NOMO-1 treated with DMSO at 0.1 percent for 48 hours (cell line): Measurements from ENCODE around the gene TEX9.

ENCODE experiments used
- DNase-seq: peaks from one replicate; lab custom pipeline; 2025; ENCODE audit not compliant: unreplicated experiment; lab: John Stamatoyannopoulos, UW

The TEX9 gene

GRCh38 chr15:56442354-56442753 lies 77.1 kb downstream of the TEX9 start:
- no peak for DNase-seq

GRCh38 chr15:56445746-56446145 lies 80.5 kb downstream of the TEX9 start:
- DNase-seq = no peak

GRCh38 chr15:56454836-56455235 lies 89.6 kb downstream of the TEX9 start:
- DNase-seq = no peak

GRCh38 chr15:56456229-56456628 lies 91.0 kb downstream of the TEX9 start:
- no peak for DNase-seq

GRCh38 chr15:56459096-56459495 lies 93.9 kb downstream of the TEX9 start:
- no peak for DNase-seq

GRCh38 chr15:56460071-56460470 lies 94.8 kb downstream of the TEX9 start:
- no peak for DNase-seq

GRCh38 chr15:56460947-56461346 lies 95.7 kb downstream of the TEX9 start:
- no peak for DNase-seq

GRCh38 chr15:56464893-56465520 lies 99.8 kb downstream of the TEX9 start, which contains the start of gene MNS1:
MNS1 (minus strand) TSS chr15:56465137; CDS start chr15:56464972, 165 bp downstream.
- DNase-seq = peak; percentile 97

GRCh38 chr15:56467616-56468015 lies 102.4 kb downstream of the TEX9 start:
- DNase-seq = no peak

GRCh38 chr15:56468401-56468800 lies 103.2 kb downstream of the TEX9 start:
- peak; percentile 62 for DNase-seq

GRCh38 chr15:56469483-56469882 lies 104.3 kb downstream of the TEX9 start:
- no peak for DNase-seq

GRCh38 chr15:56471440-56472069 lies 106.3 kb downstream of the TEX9 start:
- DNase-seq = peak; percentile 5

- no peak for DNase-seq
Observed at GRCh38 chr15:56472278-56472677, 107.1 kb downstream of the TEX9 start.

GRCh38 chr15:56473017-56473416 lies 107.8 kb downstream of the TEX9 start:
- DNase-seq = no peak

- DNase-seq = no peak
Observed at GRCh38 chr15:56475351-56475750, 110.1 kb downstream of the TEX9 start.
